Ascending aorta (tissue), 2 donors: Measurements from ENCODE around the gene FCER2. TPM values are rescaled to one million over a fixed set of nuclear protein-coding genes. Genes with fewer than 3 reads are reported as not detected.

Experiments used
- DNase-seq, 2 donors: peaks; one replicate each; pipeline ENCODE4 v3.0.0-alpha.2; 2019; ENCODE audit warnings: low spot score in 2 of 2
- H3K27ac ChIP-seq, 2 donors: fragments of 200-600 bp; sonication (generic); one replicate each; pipeline ENCODE4 v1.5.1; 2016 to 2017; ENCODE audit warnings: mild to moderate bottlenecking in 1 of 2
- H3K27me3 ChIP-seq: fragments of 200-600 bp; sonication (generic); one replicate; pipeline ENCODE4 v1.5.1; 2017
- H3K36me3 ChIP-seq, 2 donors: fragments of 200-600 bp; sonication (generic); one replicate each; pipeline ENCODE4 v1.5.1; 2016
- H3K4me1 ChIP-seq, 2 donors: fragments of 200-600 bp; sonication (generic); one replicate each; pipeline ENCODE4 v1.5.1; 2016 to 2017; ENCODE audit warnings: mild to moderate bottlenecking in 1 of 2
- H3K4me3 ChIP-seq, 2 donors: fragments of 200-600 bp; sonication (generic); one replicate each; pipeline ENCODE4 v1.5.1; 2016 to 2017; ENCODE audit warnings: mild to moderate bottlenecking in 1 of 2
- H3K9me3 ChIP-seq, 2 donors: fragments of 200-600 bp; sonication (generic); one replicate each; pipeline ENCODE4 v1.5.1; 2016
- CTCF ChIP-seq, 3 experiments: fragments of 200-600 bp in 2 of 3; fragments of 450-650 bp in 1 of 3; sonication (generic) in 2 of 3; IDR thresholded peaks; one replicate each; pipeline ENCODE4 v1.5.1; 2016 to 2019; ENCODE audit warnings: antibody characterized with exemption in 3 of 3, mild to moderate bottlenecking in 1 of 3, moderate library complexity in 1 of 3
- intact Hi-C: fragments of 100-400 bp; cut with DNase I; formaldehyde crosslinking; loops from one replicate; pipeline ENCODE4 v1.15.1; 2023
- total RNA-seq: library from RNA; depleted of rRNA; stranded (reverse); fragments of >200 nt; gene quantifications from one replicate; pipeline ENCODE4 v1.1.0, GENCODE V29; 2016

Gene FCER2
- total RNA-seq, 1 donor from 2014 or later = not detected

- no peak overlapping the region for H3K27ac ChIP-seq
- H3K27me3 ChIP-seq = no peaks in the 10 kb centered on the region
- intact Hi-C loops = no loop called here
- H3K9me3 ChIP-seq = no peaks in the 10 kb centered on the region
- H3K36me3 ChIP-seq = no peaks in the 10 kb centered on the region
- no peaks in the 10 kb centered on the region for H3K4me1 ChIP-seq
- no peak for DNase-seq
- no peak overlapping the region for H3K4me3 ChIP-seq
- TF ChIP-seq CTCF (IDR thresholded peaks at IDR 0.05) = no peak
Observed at GRCh38 chr19:7638802-7639465, 63.0 kb downstream of the FCER2 start.

Other genes with a start within 250 kb of the FCER2 start
- not detected for gene PEX11G, start 213.1 kb downstream of the FCER2 start, total RNA-seq
- 163 TPM for gene ZNF358, start 186.0 kb downstream of the FCER2 start, total RNA-seq
- 11.9 TPM for gene MCOLN1, start 179.5 kb downstream of the FCER2 start, total RNA-seq
- 190 TPM for gene PNPLA6, start 166.4 kb downstream of the FCER2 start, total RNA-seq
- gene CAMSAP3, start 106.3 kb downstream of the FCER2 start, total RNA-seq = not detected
- 18.4 TPM for gene XAB2, start 72.6 kb downstream of the FCER2 start, total RNA-seq
- not detected for gene PET100, start 72.3 kb downstream of the FCER2 start, total RNA-seq
- gene PCP2, start 68.4 kb downstream of the FCER2 start, total RNA-seq = not detected
- 26.6 TPM for gene STXBP2, start 65.0 kb downstream of the FCER2 start, total RNA-seq
- not detected for gene RETN, start 33.1 kb downstream of the FCER2 start, total RNA-seq
- gene MCEMP1, start 25.0 kb downstream of the FCER2 start, total RNA-seq = not detected
- gene TRAPPC5, start 21.3 kb downstream of the FCER2 start, total RNA-seq = 166 TPM
- 1.7 TPM for gene CLEC4G, start 30.0 kb upstream of the FCER2 start, total RNA-seq
- gene CD209, start 45.4 kb upstream of the FCER2 start, total RNA-seq = 12.6 TPM
- not detected for gene CLEC4M, start 61.1 kb upstream of the FCER2 start, total RNA-seq
- 27.7 TPM for gene EVI5L, start 128.1 kb upstream of the FCER2 start, total RNA-seq
- not detected for gene PRR36, start 172.3 kb upstream of the FCER2 start, total RNA-seq
- not detected for gene LRRC8E, start 186.4 kb upstream of the FCER2 start, total RNA-seq
- 37.3 TPM for gene MAP2K7, start 201.7 kb upstream of the FCER2 start, total RNA-seq
- gene TGFBR3L, start 212.7 kb upstream of the FCER2 start, total RNA-seq = 7.1 TPM
- 30.5 TPM for gene SNAPC2, start 218.2 kb upstream of the FCER2 start, total RNA-seq
- not detected for gene CTXN1, start 224.0 kb upstream of the FCER2 start, total RNA-seq
- 151 TPM for gene TIMM44, start 241.5 kb upstream of the FCER2 start, total RNA-seq